Ramos (cell line): ENCODE results near the gene CUEDC2.

Experiments
- in situ Hi-C: fragments of 300-500 bp; cut with MboI; formaldehyde crosslinking; loops from one replicate; pipeline ENCODE4 v1.14.3; 2022; ENCODE audit warnings: low sequenced_read_pairs; ENCODE audit not compliant: unreplicated experiment

CUEDC2 gene

GRCh38 chr10:102432162-102432950 lies at the start of gene CUEDC2:
Gene CUEDC2 (minus strand): TSS chr10:102432574. CDS start chr10:102425188, 7,386 bp downstream.
- in situ Hi-C loops: no loop called here

GRCh38 chr10:102480396-102480795 lies 48.0 kb upstream of the CUEDC2 start:
- in situ Hi-C loops: no loop called here

- in situ Hi-C loops: no loop called here
Measured at GRCh38 chr10:102479651-102480050, 47.3 kb upstream of the CUEDC2 start.

GRCh38 chr10:102476466-102477141 lies 44.2 kb upstream of the CUEDC2 start:
- in situ Hi-C loops: no loop called here

- in situ Hi-C loops: no loop called here
Measured at GRCh38 chr10:102475451-102476040, 43.2 kb upstream of the CUEDC2 start.

- in situ Hi-C loops: no loop called here
Measured at GRCh38 chr10:102473445-102474331, 41.3 kb upstream of the CUEDC2 start.

- in situ Hi-C loops: no loop called here
Measured at GRCh38 chr10:102470579-102471546, 38.5 kb upstream of the CUEDC2 start.

- in situ Hi-C loops: no loop called here
Measured at GRCh38 chr10:102468683-102469082, 36.3 kb upstream of the CUEDC2 start.

- in situ Hi-C loops: no loop called here
Measured at GRCh38 chr10:102467971-102468438, 35.6 kb upstream of the CUEDC2 start.

- in situ Hi-C loops: no loop called here
Measured at GRCh38 chr10:102467318-102467717, 34.9 kb upstream of the CUEDC2 start.

- in situ Hi-C loops: no loop called here
Measured at GRCh38 chr10:102465466-102465865, 33.1 kb upstream of the CUEDC2 start.

GRCh38 chr10:102463983-102464382 lies 31.6 kb upstream of the CUEDC2 start:
- in situ Hi-C loops: no loop called here

GRCh38 chr10:102462512-102463054 lies 30.2 kb upstream of the CUEDC2 start:
- in situ Hi-C loops: no loop called here

- in situ Hi-C loops: no loop called here
Measured at GRCh38 chr10:102461187-102462054, 29.0 kb upstream of the CUEDC2 start.

- in situ Hi-C loops: no loop called here
Measured at GRCh38 chr10:102460836-102461186, 28.4 kb upstream of the CUEDC2 start.

- in situ Hi-C loops: no loop called here
Measured at GRCh38 chr10:102458656-102459055, 26.3 kb upstream of the CUEDC2 start.

GRCh38 chr10:102457591-102458150 lies 25.3 kb upstream of the CUEDC2 start:
- in situ Hi-C loops: no loop called here
